Activated CD4-positive, alpha-beta T cell treated with anti-CD3 and anti-CD28 coated beads for 36 hours (primary cell): ENCODE data around the gene SLAMF1. TPM values are rescaled to one million over a fixed set of nuclear protein-coding genes. Genes with fewer than 3 reads are reported as not detected.

Experiments
- ATAC-seq: fragments of 200-7000 bp; cut with Tn5 transposase; one replicate; pipeline ENCODE4 v1.10.0; 2021; ENCODE audit warnings: mild to moderate bottlenecking, moderate library complexity
- CTCF ChIA-PET: fragments of 350-600 bp; sonication (Branson Sonifier 250); formaldehyde crosslinking; loops from one replicate; lab custom pipeline; 2021; ENCODE audit warnings: antibody characterized with exemption; lab: Charles Lee
- POLR2A ChIA-PET: fragments of 350-600 bp; sonication (Branson Sonifier 250); formaldehyde crosslinking; loops from one replicate; lab custom pipeline; 2021; ENCODE audit warnings: antibody characterized with exemption, inconsistent platforms; lab: Charles Lee
- DNase-seq: peaks from one replicate; pipeline ENCODE4 v3.0.0-alpha.2; 2020
- H3K27ac Mint-ChIP-seq: one replicate; pipeline ENCODE4 v1.8.0; 2021; ENCODE audit warnings: mixed read lengths
- H3K27me3 Mint-ChIP-seq: one replicate; pipeline ENCODE4 v1.8.0; 2021; ENCODE audit warnings: mixed read lengths
- H3K36me3 Mint-ChIP-seq: one replicate; pipeline ENCODE4 v1.8.0; 2021; ENCODE audit warnings: low read depth, mixed read lengths
- H3K4me1 Mint-ChIP-seq: one replicate; pipeline ENCODE4 v1.8.0; 2021; ENCODE audit warnings: mixed read lengths
- H3K4me3 Mint-ChIP-seq: one replicate; pipeline ENCODE4 v1.8.0; 2021; ENCODE audit warnings: mild to moderate bottlenecking, moderate library complexity, mixed read lengths
- H3K9me3 Mint-ChIP-seq: one replicate; pipeline ENCODE4 v1.8.0; 2021; ENCODE audit warnings: low read depth, mixed read lengths
- intact Hi-C, 2 experiments: fragments of 100-400 bp; cut with DNase I in 1 of 2; cut with micrococcal nuclease in 1 of 2; formaldehyde crosslinking; loops; one replicate each; pipeline versions ENCODE4 v1.14.2 to v1.15.1; 2022 to 2024; cut with DNase I, micrococcal nuclease
- total RNA-seq, 2 experiments: library from RNA; stranded (reverse); gene quantifications; one replicate each; pipeline ENCODE4 v1.2.3, GENCODE V29; 2021

SLAMF1 gene
- total RNA-seq, 2 experiments from 2014 or later, result 103 to 108 TPM

DNA sequence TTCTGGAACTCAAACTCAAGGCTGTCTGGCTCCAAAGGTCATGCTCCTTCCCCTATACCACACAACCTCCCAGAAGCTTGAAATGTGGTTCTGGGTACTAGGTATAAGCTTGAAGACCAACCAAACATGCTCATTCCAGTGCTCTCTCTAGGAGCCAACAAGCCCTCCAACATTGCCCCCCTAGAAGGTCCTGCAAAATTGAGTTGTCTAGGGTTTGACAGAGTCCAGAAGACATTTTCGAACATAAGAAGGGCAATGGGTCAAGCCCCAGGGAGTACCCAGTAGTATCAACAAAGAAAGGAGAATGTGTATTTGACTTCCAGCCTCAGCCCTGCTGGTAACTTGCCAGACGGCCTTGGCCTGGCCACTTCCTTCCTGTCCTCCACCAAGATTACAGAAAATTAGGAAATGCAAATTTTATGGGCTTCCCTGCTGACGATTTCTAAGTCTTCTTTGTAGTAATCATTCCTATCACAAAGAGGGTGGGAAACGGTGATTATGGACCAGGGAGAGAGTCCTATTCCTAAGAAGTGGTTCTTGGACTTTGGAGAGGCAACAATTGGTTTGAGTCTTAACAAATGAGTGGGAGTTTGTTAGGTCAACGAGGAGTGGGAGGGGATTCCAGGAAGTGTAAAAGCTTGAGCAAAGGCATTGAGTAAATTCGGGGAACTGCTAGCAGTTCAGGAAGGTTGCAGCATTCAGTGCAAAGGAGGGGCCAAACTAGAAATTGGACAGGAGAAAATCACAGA is 18.7 kb upstream of the SLAMF1 start:
- CTCF ChIA-PET, result interaction anchor here (0.7 to 3.6 kb wide), 9 partner anchors 10 to 285 kb away, joined by 3 to 18 read pairs (median 3); no protein-coding TSS in a partner anchor
- Mint-ChIP-seq H3K4me3 (peak overlapping the region; percentile 32), H3K4me1 (peaks cover 73% of the 10 kb centered on the region), H3K9me3 (peaks cover 6% of the 10 kb centered on the region), H3K27me3 (no peaks in the 10 kb centered on the region), H3K36me3 (peaks cover 19% of the 10 kb centered on the region), H3K27ac (peak overlapping the region; percentile 89)
- ATAC-seq (peak; percentile 55), DNase-seq (peak; percentile 62)
- POLR2A ChIA-PET, result interaction anchor here (0.7 kb wide), 2 partner anchors 8 to 74 kb away, joined by 3 read pairs; no protein-coding TSS in a partner anchor
- intact Hi-C loops, result loop anchor here in 1 of 2 experiments (2.0 kb wide), 1 partner anchor 19 kb away; the partner anchor contains the start of gene SLAMF1

- ATAC-seq (peak; percentile 79), DNase-seq (peak; percentile 55)
- Mint-ChIP-seq H3K27ac (peak overlapping the region; percentile 89), H3K27me3 (no peaks in the 10 kb centered on the region), H3K36me3 (peaks cover 19% of the 10 kb centered on the region), H3K9me3 (peaks cover 7% of the 10 kb centered on the region), H3K4me1 (peaks cover 70% of the 10 kb centered on the region), H3K4me3 (peak overlapping the region; percentile 40)
- CTCF ChIA-PET, result interaction anchor here (1.0 to 3.6 kb wide), 8 partner anchors 10 to 236 kb away, joined by 3 to 18 read pairs (median 4); no protein-coding TSS in a partner anchor
- intact Hi-C loops, result loop anchor here in 1 of 2 experiments (1.0 to 2.0 kb wide), 2 partner anchors 18 to 37 kb away; partner anchors contain the start of gene SLAMF1
- POLR2A ChIA-PET, result interaction anchor here (0.7 kb wide), 1 partner anchor 9 kb away, joined by 3 read pairs; no protein-coding TSS in a partner anchor
Measured at GRCh38 chr1:160664573-160665051, 17.8 kb upstream of the SLAMF1 start.

DNA sequence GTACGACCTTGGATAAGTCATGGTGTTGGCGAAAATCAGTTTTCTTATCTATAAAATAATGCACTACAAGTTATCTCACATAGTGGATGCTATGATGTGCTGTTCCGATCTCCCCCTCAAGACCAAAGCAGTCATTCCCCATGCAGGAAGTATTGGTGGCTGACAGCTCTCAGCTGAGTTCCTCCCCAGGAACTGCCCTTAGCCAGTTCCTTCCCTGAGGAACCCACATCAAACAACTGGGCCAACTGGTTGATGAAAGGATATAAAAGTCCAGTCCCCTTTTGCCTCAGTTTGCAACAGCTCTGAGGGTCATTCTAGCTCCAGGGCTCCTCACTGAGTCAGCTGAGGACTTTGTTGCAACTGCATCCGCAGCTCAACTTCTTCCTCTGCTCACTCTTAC is 16.1 kb upstream of the SLAMF1 start:
- H3K27ac Mint-ChIP-seq, result peak overlapping the region; percentile 62
- H3K27me3 Mint-ChIP-seq, result no peaks in the 10 kb centered on the region
- peaks cover 9% of the 10 kb centered on the region for H3K9me3 Mint-ChIP-seq
- H3K4me3 Mint-ChIP-seq, result no peak overlapping the region
- peaks cover 76% of the 10 kb centered on the region for H3K4me1 Mint-ChIP-seq
- H3K36me3 Mint-ChIP-seq, result peaks cover 21% of the 10 kb centered on the region
- ChIA-PET POLR2A (interaction anchor here (0.8 kb wide), 1 partner anchor 17 kb away, joined by 3 read pairs; no protein-coding TSS in a partner anchor), CTCF (interaction anchor here (0.5 to 2.4 kb wide), 10 partner anchors 9 to 347 kb away, joined by 3 to 13 read pairs (median 4); partner anchors contain the start of gene SLAMF1)
- intact Hi-C loops, result no loop called here
- no peak for ATAC-seq
- no peak for DNase-seq

DNA sequence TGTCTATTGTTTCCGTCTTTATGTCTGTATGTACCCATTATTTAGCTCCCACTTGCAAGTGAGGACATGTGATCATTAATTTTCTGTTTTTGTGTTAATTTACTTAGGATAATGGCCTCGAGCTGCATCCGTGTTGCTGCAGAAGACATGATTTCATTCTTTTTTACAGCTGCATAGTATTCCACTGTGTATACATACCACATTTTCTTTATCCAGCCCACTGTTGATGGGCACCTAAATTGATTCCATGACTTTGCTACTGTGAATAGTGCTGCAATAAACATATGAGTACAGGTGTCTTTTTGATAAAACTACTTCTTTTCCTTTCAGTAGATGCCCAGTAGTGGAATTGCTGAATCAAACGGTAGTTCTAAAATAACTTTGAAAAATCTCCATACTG is 12.7 kb upstream of the SLAMF1 start:
- Mint-ChIP-seq H3K4me3 (no peak overlapping the region), H3K27ac (peak overlapping the region; percentile 10), H3K4me1 (peaks cover 73% of the 10 kb centered on the region), H3K9me3 (peaks cover 6% of the 10 kb centered on the region), H3K27me3 (no peaks in the 10 kb centered on the region), H3K36me3 (peaks cover 16% of the 10 kb centered on the region)
- no peak for DNase-seq
- CTCF ChIA-PET, result interaction anchor here (0.7 to 1.0 kb wide), 2 partner anchors 8 to 21 kb away, joined by 3 to 4 read pairs; no protein-coding TSS in a partner anchor
- intact Hi-C loops, result no loop called here
- no peak for ATAC-seq
- POLR2A ChIA-PET, result no interaction called here

DNA sequence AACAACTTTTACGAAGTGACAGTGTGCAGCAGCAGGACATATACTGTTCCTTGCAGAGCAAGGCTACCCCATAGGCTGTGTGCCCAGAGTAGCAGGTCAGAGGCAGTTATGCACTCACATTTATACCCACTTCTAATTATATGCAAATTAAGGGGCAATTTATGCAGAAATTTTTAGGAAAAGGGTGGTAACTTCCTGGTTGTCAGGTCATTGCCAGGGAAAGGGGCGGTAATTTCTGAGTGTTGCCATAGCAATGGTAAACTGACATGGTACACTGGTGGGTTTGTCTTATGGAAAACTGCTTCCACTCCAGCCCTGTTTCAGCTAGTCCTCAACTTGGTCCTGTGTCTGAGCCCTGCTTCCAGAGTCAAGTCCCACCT is 12.0 kb upstream of the SLAMF1 start:
- no peak for ATAC-seq
- POLR2A ChIA-PET, result no interaction called here
- no peak for DNase-seq
- CTCF ChIA-PET, result interaction anchor here (0.7 to 0.9 kb wide), 2 partner anchors 22 to 46 kb away, joined by 3 to 4 read pairs; no protein-coding TSS in a partner anchor
- peak overlapping the region; percentile 41 for H3K27ac Mint-ChIP-seq
- H3K4me1 Mint-ChIP-seq, result peaks cover 73% of the 10 kb centered on the region
- H3K9me3 Mint-ChIP-seq, result peaks cover 6% of the 10 kb centered on the region
- H3K36me3 Mint-ChIP-seq, result peaks cover 14% of the 10 kb centered on the region
- intact Hi-C loops, result no loop called here
- H3K27me3 Mint-ChIP-seq, result no peaks in the 10 kb centered on the region
- H3K4me3 Mint-ChIP-seq, result no peak overlapping the region

GRCh38 chr1:160658162-160658813 is 11.4 kb upstream of the SLAMF1 start:
- no peak for ATAC-seq

DNA sequence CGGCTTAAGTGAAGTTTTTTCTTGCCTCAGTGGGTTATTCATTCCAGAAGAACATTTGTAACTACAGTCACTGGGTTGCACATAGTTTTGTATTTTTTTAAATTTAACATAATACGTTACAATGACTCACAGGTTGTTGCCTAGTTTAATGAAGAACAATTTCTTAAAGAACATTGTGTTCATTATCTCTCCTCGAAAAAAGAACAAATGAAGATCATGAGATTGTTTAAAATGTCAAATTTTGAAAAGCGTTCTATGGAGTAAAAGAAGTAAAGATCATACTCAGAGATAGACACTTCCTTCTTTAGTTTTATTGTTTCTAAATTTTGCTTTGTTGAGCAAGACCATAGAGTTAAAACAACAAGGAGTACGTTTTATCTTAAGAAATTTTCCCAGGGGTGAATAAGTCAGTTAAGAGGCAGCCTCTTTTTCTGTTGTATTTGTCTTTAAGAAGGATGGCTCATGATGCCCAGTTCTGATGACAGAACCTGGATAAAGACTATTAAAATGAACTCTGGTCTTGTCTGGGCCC is 10.5 kb upstream of the SLAMF1 start:
- Mint-ChIP-seq H3K4me1 (peaks cover 74% of the 10 kb centered on the region), H3K36me3 (peaks cover 14% of the 10 kb centered on the region), H3K27ac (peak overlapping the region; percentile 92), H3K27me3 (no peaks in the 10 kb centered on the region), H3K9me3 (peaks cover 6% of the 10 kb centered on the region), H3K4me3 (peak overlapping the region; percentile 38)
- DNase-seq, result no peak
- ATAC-seq, result peak; percentile 62
- ChIA-PET POLR2A (interaction anchor here (0.5 kb wide), 1 partner anchor 465 kb away, joined by 5 read pairs; no protein-coding TSS in a partner anchor), CTCF (interaction anchor here (0.6 to 1.0 kb wide), 2 partner anchors 10 to 303 kb away, joined by 3 to 5 read pairs; partner anchors contain the start of gene SLAMF1)
- intact Hi-C loops, result loop anchor here in 1 of 2 experiments (2.0 kb wide), 1 partner anchor 39 kb away; no protein-coding TSS in a partner anchor

More at GRCh38 chr1:160658162-160658813, 11.4 kb upstream of the SLAMF1 start:
- Mint-ChIP-seq H3K27me3 (no peaks in the 10 kb centered on the region), H3K4me1 (peaks cover 73% of the 10 kb centered on the region), H3K9me3 (peaks cover 6% of the 10 kb centered on the region), H3K4me3 (no peak overlapping the region), H3K27ac (peak overlapping the region; percentile 41), H3K36me3 (peaks cover 14% of the 10 kb centered on the region)
- ChIA-PET CTCF (interaction anchor here (0.9 to 1.0 kb wide), 2 partner anchors 11 to 46 kb away, joined by 4 to 5 read pairs; partner anchors contain the start of gene SLAMF1), POLR2A (no interaction called here)
- intact Hi-C loops, result no loop called here
- DNase-seq, result no peak

DNA sequence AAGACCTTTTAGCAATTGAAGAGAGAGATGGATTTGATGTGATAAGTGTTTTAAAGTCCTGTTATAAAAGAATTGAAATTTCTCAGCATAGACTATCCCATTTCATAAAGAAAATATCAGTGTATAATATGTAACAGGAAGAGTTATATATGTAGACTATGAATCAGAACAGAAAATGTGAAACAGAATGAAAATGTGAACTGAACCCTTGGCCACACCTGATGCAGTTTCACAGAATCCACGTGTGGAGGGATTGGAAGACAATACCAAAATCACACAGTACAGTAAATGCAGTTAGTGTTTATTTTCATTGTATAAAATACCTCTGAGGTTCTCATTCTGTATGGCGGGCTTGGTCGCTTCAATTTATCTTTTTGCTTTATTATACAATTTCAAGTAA is 9.9 kb upstream of the SLAMF1 start:
- Mint-ChIP-seq H3K4me3 (peak overlapping the region; percentile 6), H3K27ac (peak overlapping the region; percentile 92), H3K4me1 (peaks cover 75% of the 10 kb centered on the region), H3K27me3 (no peaks in the 10 kb centered on the region), H3K9me3 (peaks cover 6% of the 10 kb centered on the region), H3K36me3 (peaks cover 14% of the 10 kb centered on the region)
- intact Hi-C loops, result loop anchor here in 1 of 2 experiments (2.0 kb wide), 1 partner anchor 38 kb away; no protein-coding TSS in a partner anchor
- ATAC-seq (peak; percentile 81), DNase-seq (no peak)
- CTCF ChIA-PET, result no interaction called here
- POLR2A ChIA-PET, result interaction anchor here (1.0 kb wide), 1 partner anchor 10 kb away, joined by 4 read pairs; the partner anchor contains the start of gene SLAMF1

DNA sequence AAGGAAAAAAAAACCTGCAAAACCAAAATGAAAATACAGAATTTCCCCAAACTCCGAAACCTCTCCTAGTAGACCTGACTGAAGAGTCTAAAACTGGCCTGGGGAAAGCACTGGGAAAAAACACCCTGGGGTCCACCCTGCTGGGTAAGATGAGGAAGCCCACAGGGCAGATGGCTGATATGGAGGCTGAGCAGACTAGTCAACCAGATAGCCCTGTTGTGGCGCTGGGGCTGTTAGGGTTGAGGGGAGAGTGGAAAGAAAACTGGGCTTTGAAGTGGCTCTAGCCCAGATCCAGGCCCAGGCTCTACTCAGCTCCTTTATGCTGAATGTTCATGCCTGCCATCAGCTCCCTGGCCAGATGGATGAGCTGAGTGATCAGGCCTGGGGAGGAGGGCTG is 6.8 kb upstream of the SLAMF1 start:
- no peaks in the 10 kb centered on the region for H3K27me3 Mint-ChIP-seq
- H3K4me1 Mint-ChIP-seq, result peaks cover 89% of the 10 kb centered on the region
- ChIA-PET POLR2A (no interaction called here), CTCF (interaction anchor here (1.0 to 1.2 kb wide), 2 partner anchors 22 to 25 kb away, joined by 4 to 6 read pairs; no protein-coding TSS in a partner anchor)
- ATAC-seq, result no peak
- H3K36me3 Mint-ChIP-seq, result peaks cover 17% of the 10 kb centered on the region
- intact Hi-C loops, result loop anchor here in 1 of 2 experiments (2.0 kb wide), 1 partner anchor 21 kb away; no protein-coding TSS in a partner anchor
- no peak overlapping the region for H3K27ac Mint-ChIP-seq
- no peak for DNase-seq
- no peak overlapping the region for H3K4me3 Mint-ChIP-seq
- no peaks in the 10 kb centered on the region for H3K9me3 Mint-ChIP-seq

DNA sequence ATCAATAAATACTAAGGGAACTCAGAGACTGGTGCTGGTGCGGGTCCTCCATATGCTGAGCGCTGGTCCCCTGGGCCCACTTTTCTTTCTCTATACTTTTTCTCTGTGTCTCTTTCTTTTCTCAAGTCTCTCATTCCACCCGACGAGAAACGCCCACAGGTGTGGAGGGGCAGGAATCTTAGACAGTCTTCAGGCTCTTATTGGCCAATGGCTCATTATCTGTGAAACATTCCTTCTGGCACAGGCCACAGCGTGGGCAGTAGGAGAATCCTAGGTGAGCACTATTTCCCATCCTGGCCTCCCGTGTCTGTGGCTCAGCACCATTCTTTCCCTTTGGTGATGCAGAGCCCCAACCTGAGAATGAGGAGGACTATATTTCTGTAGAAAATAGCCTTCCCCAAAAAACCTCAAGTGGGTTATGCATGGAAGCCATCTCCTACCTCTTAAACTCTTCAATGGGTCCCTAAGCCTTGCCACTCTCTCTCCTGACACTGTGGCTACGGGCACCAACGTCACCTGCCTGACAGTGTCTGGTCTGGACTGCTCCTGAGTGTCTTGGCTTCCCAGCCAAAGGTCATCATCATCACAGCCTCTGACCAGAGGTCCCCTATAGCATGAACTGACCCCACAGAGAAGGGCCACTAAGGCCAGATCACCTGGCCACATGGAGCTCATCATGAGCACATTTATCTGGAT is 6.2 kb upstream of the SLAMF1 start:
- DNase-seq (no peak), ATAC-seq (no peak)
- H3K27ac Mint-ChIP-seq, result peak overlapping the region; percentile 72
- no peaks in the 10 kb centered on the region for H3K9me3 Mint-ChIP-seq
- peaks cover 89% of the 10 kb centered on the region for H3K4me1 Mint-ChIP-seq
- H3K36me3 Mint-ChIP-seq, result peaks cover 17% of the 10 kb centered on the region
- intact Hi-C loops, result no loop called here
- no peaks in the 10 kb centered on the region for H3K27me3 Mint-ChIP-seq
- no peak overlapping the region for H3K4me3 Mint-ChIP-seq
- ChIA-PET CTCF (interaction anchor here (1.0 to 1.2 kb wide), 2 partner anchors 22 to 24 kb away, joined by 4 to 6 read pairs; no protein-coding TSS in a partner anchor), POLR2A (no interaction called here)
